Natural killer cell (primary cell): ENCODE data around the gene ECI1. TPM values are rescaled to one million over a fixed set of nuclear protein-coding genes. Genes with fewer than 3 reads are reported as not detected.

Source experiments
- ATAC-seq, 3 donors: fragments of 150-1000 bp in 2 of 3; fragments of 200-7000 bp in 1 of 3; cut with Tn5 transposase; 1 replicate in 1 of 3; 2 replicates in 2 of 3; pipeline ENCODE4 v1.10.0; 2021; ENCODE audit warnings: mild to moderate bottlenecking in 2 of 3, moderate library complexity in 2 of 3
- DNase-seq, 2 donors: peaks; one replicate each; pipeline versions ENCODE4 v3.0.0 to v3.0.0-alpha.2; 2013 to 2021; ENCODE audit warnings: mixed read lengths in 1 of 2
- H3K27ac ChIP-seq: one replicate; pipeline ENCODE4 v1.5.1; 2013; ENCODE audit warnings: mild to moderate bottlenecking, low read length
- H3K27me3 ChIP-seq: one replicate; pipeline ENCODE4 v1.6.1; 2013; ENCODE audit warnings: low read length; ENCODE audit not compliant: control insufficient read depth, insufficient read depth
- H3K36me3 ChIP-seq: one replicate; pipeline ENCODE4 v1.6.1; 2013; ENCODE audit warnings: low read length; ENCODE audit not compliant: control insufficient read depth, insufficient read depth
- H3K4me1 ChIP-seq: one replicate; pipeline ENCODE4 v1.6.1; 2013; ENCODE audit warnings: low read length; ENCODE audit not compliant: control insufficient read depth, insufficient read depth
- H3K4me3 ChIP-seq: one replicate; pipeline ENCODE4 v1.5.1; 2013; ENCODE audit warnings: low read length
- H3K9me3 ChIP-seq: one replicate; pipeline ENCODE4 v1.6.1; 2013; ENCODE audit warnings: low read length; ENCODE audit not compliant: control insufficient read depth, insufficient read depth
- H3K27ac Mint-ChIP-seq, 2 donors: one replicate each; pipeline ENCODE4 v1.8.0; 2022; ENCODE audit warnings: mild to moderate bottlenecking in 2 of 2, mixed read lengths in 2 of 2, moderate library complexity in 1 of 2
- H3K27me3 Mint-ChIP-seq, 2 donors: one replicate each; pipeline ENCODE4 v1.8.0; 2022; ENCODE audit warnings: low read depth in 2 of 2, mixed read lengths in 2 of 2
- H3K36me3 Mint-ChIP-seq: one replicate; pipeline ENCODE4 v1.8.0; 2022; ENCODE audit warnings: mixed read lengths
- H3K4me1 Mint-ChIP-seq, 2 donors: one replicate each; pipeline ENCODE4 v1.8.0; 2022; ENCODE audit warnings: mixed read lengths in 2 of 2
- H3K4me3 Mint-ChIP-seq: one replicate; pipeline ENCODE4 v1.8.0; 2022; ENCODE audit warnings: mild to moderate bottlenecking, moderate library complexity, mixed read lengths
- H3K9me3 Mint-ChIP-seq, 2 donors: one replicate each; pipeline ENCODE4 v1.8.0; 2022; ENCODE audit warnings: mixed read lengths in 2 of 2
- WGBS: methylation state at CpG from one replicate; pipeline ENCODE4 v1.1.7; 2013; ENCODE audit warnings: missing lambda C conversion rate; ENCODE audit not compliant: insufficient coverage; 5-methylcytosine and 5-hydroxymethylcytosine counted together
- intact Hi-C: fragments of 100-400 bp; cut with micrococcal nuclease; formaldehyde crosslinking; loops from one replicate; pipeline ENCODE4 v1.14.2; 2022
- total RNA-seq, 4 donors: library from RNA; stranded (reverse); fragments of 120-200 nt in 1 of 4; gene quantifications; one replicate each; pipeline versions ENCODE4 v1.2.3 to v1.2.4, GENCODE V29; 2013 to 2022
- TF ChIP-seq, protein P1 (sequence below): fragments of 200-600 bp; IDR thresholded peaks from one replicate; pipeline ENCODE4 v1.8.0; 2022; ENCODE audit warnings: antibody characterized with exemption

ECI1 gene
- total RNA-seq, 3 donors from 2014 or later (not counting 1 experiment from before 2014, with no cell fraction given): 14.6 to 19.2 (median 19.0) TPM

DNA sequence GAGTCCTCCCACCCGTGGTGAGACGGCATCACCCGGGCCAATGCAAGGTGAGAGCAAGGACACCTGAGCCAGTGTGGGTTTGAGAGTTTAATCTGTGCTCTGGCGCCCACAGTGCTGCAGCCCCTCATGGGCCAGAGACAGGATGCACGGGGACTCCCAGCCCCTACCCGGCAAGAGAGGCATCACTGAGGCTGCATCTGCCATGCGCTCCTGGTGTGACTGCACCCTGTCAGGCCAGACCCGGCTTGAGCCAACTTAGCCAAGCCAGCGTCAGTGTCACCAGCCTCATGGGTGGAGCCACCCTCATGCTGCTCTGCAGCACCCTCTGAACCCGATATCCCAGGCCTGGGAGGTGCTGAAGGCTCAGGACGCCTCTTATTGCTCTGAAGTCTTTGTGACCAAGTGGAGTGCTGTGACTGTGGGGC, 39.5 kb downstream of the ECI1 start:
- intact Hi-C loops: loop anchor here (10.0 kb wide), 1 partner anchor 57 kb away; the partner anchor contains the start of gene TRAF7
- WGBS: 94% methylated on average over 11 of the region's 11 CpGs
- Histone ChIP-seq H3K27me3 (no peaks in the 10 kb centered on the region), H3K9me3 (no peaks in the 10 kb centered on the region), H3K36me3 (peaks cover 31% of the 10 kb centered on the region), H3K4me3 (no peak overlapping the region), H3K4me1 (peaks cover 31% of the 10 kb centered on the region), H3K27ac (no peak overlapping the region)
- H3K27ac Mint-ChIP-seq: no peak overlapping the region
- TF ChIP-seq, protein P1, sequence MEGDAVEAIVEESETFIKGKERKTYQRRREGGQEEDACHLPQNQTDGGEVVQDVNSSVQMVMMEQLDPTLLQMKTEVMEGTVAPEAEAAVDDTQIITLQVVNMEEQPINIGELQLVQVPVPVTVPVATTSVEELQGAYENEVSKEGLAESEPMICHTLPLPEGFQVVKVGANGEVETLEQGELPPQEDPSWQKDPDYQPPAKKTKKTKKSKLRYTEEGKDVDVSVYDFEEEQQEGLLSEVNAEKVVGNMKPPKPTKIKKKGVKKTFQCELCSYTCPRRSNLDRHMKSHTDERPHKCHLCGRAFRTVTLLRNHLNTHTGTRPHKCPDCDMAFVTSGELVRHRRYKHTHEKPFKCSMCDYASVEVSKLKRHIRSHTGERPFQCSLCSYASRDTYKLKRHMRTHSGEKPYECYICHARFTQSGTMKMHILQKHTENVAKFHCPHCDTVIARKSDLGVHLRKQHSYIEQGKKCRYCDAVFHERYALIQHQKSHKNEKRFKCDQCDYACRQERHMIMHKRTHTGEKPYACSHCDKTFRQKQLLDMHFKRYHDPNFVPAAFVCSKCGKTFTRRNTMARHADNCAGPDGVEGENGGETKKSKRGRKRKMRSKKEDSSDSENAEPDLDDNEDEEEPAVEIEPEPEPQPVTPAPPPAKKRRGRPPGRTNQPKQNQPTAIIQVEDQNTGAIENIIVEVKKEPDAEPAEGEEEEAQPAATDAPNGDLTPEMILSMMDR: no peak
- peaks cover 5 to 24% of the 10 kb centered on the region in 2 donors for H3K4me1 Mint-ChIP-seq
- no peaks in the 10 kb centered on the region for H3K9me3 Mint-ChIP-seq
- H3K36me3 Mint-ChIP-seq: no peaks in the 10 kb centered on the region
- ATAC-seq (no peak), DNase-seq (no peak)
- no peaks in the 10 kb centered on the region for H3K27me3 Mint-ChIP-seq
- H3K4me3 Mint-ChIP-seq: peak overlapping the region; percentile 65

DNA sequence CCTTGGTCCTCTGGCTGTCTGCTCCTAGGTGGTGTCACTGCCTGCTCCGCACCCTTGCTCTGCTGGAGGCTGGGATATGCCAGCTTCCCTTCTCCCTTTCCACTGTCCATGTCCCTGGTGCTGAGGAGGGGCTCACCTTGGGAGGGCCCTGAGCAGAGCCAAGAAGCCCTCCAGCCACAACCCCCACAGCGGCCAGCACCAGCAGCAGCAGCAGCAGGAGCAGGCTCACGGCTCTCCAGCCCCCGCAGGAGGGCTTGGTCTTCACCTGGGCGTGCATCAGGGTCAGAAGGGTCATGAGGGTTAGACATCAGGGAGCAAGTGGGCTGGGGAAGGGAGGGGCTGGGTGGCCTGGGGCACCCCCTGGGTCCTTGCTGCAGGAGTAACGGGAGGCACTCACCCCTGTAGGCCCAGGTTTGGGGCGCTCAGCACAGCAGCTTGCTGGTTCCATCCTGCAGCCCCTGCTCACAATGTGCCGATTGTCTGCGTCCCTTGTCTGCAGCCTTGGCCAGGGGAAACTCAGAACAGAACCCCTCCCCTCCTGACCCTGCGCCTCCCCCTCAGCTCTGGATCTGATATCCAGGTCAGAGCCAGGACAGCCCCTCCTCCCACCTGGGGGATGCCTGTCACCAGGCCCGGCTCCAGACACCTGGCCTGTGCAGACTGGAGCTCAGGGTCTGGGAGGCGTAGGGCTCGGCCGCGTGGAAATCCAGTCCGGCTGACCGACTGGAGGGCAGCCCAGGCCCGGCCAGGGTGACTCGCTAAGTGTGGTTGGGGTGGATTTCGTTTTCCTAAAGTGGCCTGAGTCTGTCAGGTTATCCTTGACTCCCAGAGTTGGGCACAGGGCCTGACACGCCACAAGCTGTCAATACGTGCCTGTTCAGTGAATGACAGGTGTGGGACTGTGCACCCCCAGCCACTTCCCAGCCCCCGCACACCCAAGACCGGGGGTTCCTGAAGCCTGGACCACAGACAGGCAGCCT, 40.7 kb downstream of the ECI1 start, which contains the start of gene BRICD5:
BRICD5 (minus strand) TSS at position 478 of the 980 bp plus-strand sequence; CDS start at position 448, 30 bp downstream.
- peaks cover 38% of the 10 kb centered on the region for H3K4me1 ChIP-seq
- WGBS: 84% methylated on average over 24 of the region's 24 CpGs
- Mint-ChIP-seq H3K27me3 (no peaks in the 10 kb centered on the region), H3K4me1 (peaks cover 13 to 31% of the 10 kb centered on the region in 2 donors), H3K27ac (no peak within 1 kb of the TSS), H3K9me3 (no peaks in the 10 kb centered on the region), H3K36me3 (no peaks in the 10 kb centered on the region), H3K4me3 (no peak within 1 kb of the TSS)
- H3K27me3 ChIP-seq: no peaks in the 10 kb centered on the region
- H3K9me3 ChIP-seq: no peaks in the 10 kb centered on the region
- TF ChIP-seq, protein P1: no peak
- no peak within 1 kb of the TSS for H3K27ac ChIP-seq
- H3K4me3 ChIP-seq: no peak within 1 kb of the TSS
- ATAC-seq (no peak), DNase-seq (no peak)
- intact Hi-C loops: loop anchor here (10.0 kb wide), 1 partner anchor 56 kb away; the partner anchor contains the start of gene TRAF7
- H3K36me3 ChIP-seq: peaks cover 31% of the 10 kb centered on the region

DNA sequence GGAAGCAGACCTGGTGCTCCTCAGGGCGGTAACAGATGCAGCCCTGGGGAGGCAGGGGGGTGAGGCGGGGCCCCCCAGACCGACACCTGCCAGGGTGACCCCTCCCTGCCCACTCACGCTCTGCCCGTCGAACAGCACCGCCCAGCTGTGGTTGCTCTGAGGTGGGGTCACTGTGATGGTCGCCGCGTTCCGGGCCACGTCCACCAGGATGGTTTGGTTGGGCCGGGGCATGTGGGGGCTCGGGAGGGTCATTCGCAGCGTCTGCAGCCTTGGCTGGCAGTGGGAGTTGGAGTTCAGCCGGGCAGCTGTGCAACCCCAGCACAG, 41.4 kb downstream of the ECI1 start:
- ATAC-seq (no peak), DNase-seq (no peak)
- no peaks in the 10 kb centered on the region for H3K27me3 ChIP-seq
- TF ChIP-seq, protein P1: no peak
- no peak overlapping the region for H3K27ac Mint-ChIP-seq
- no peak overlapping the region for H3K4me3 Mint-ChIP-seq
- peaks cover 34% of the 10 kb centered on the region for H3K4me1 ChIP-seq
- H3K27ac ChIP-seq: no peak overlapping the region
- no peaks in the 10 kb centered on the region for H3K36me3 Mint-ChIP-seq
- 95% methylated on average over 17 of the region's 17 CpGs for WGBS
- H3K4me1 Mint-ChIP-seq: peaks cover 13 to 31% of the 10 kb centered on the region in 2 donors
- no peaks in the 10 kb centered on the region for H3K9me3 Mint-ChIP-seq
- H3K36me3 ChIP-seq: peaks cover 31% of the 10 kb centered on the region
- H3K4me3 ChIP-seq: no peak overlapping the region
- intact Hi-C loops: loop anchor here (10.0 kb wide), 1 partner anchor 55 kb away; the partner anchor contains the start of gene TRAF7
- H3K27me3 Mint-ChIP-seq: no peaks in the 10 kb centered on the region
- H3K9me3 ChIP-seq: no peaks in the 10 kb centered on the region
